Epithelial cell of proximal tubule (primary cell): ENCODE data around the gene UBAC1. TPM values are rescaled to one million over a fixed set of nuclear protein-coding genes. Genes with fewer than 3 reads are reported as not detected.

ENCODE experiments used
- DNase-seq: peaks from one replicate; pipeline ENCODE4 v3.0.0-alpha.2; 2011; ENCODE audit warnings: low read depth
- H3K4me3 ChIP-seq: 2 replicates; pipeline ENCODE4 v1.5.1; 2011; ENCODE audit warnings: low read depth, mild to moderate bottlenecking, low read length
- total RNA-seq: library from RNA; depleted of rRNA; stranded (reverse); fragments of >200 nt; gene quantifications from 2 replicates; pipeline ENCODE4 v1.2.3, GENCODE V29; 2015
- TF ChIP-seq, protein P1 (sequence below): conservative IDR thresholded peaks from 2 replicates; pipeline ENCODE4 v1.5.1; 2012; ENCODE audit warnings: low read depth, mild to moderate bottlenecking, low read length

Gene UBAC1
- total RNA-seq, 1 donor from 2014 or later, result 40.9 TPM

DNA sequence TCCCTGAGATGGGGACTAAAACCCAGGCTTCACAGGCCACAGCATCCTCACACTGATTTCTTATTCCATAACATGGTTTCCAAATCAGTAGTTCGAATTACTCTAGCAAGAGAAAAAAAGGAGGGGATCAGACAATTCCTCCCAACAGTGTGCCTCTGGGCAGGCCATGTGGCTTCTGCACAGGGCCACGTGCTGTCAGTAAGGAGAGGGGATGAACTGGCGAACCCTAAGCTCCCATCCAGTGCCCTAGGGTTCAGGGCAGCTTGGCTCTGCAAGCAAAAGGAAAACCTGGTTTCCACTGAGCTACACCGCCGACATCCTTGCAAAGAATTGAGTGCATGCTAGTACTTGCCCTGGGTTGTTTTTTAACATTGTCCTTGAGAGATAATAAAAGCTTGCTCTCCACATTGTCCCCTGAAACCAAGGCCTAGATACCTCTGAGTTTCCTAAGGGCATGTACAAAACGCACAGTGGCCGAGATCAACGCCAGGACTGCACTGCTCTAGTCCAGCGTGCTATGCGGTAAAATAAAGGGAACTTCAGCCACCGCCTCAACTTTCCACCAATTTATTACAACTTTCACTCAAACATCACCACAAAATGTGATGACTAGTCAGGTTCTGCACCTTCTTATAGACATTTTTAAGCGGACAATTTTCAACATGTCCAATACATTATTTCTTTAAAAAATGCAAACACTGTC, 58.4 kb downstream of the UBAC1 start:
- H3K4me3 ChIP-seq, result no peak overlapping the region
- DNase-seq, result no peak
- TF ChIP-seq, protein P1, sequence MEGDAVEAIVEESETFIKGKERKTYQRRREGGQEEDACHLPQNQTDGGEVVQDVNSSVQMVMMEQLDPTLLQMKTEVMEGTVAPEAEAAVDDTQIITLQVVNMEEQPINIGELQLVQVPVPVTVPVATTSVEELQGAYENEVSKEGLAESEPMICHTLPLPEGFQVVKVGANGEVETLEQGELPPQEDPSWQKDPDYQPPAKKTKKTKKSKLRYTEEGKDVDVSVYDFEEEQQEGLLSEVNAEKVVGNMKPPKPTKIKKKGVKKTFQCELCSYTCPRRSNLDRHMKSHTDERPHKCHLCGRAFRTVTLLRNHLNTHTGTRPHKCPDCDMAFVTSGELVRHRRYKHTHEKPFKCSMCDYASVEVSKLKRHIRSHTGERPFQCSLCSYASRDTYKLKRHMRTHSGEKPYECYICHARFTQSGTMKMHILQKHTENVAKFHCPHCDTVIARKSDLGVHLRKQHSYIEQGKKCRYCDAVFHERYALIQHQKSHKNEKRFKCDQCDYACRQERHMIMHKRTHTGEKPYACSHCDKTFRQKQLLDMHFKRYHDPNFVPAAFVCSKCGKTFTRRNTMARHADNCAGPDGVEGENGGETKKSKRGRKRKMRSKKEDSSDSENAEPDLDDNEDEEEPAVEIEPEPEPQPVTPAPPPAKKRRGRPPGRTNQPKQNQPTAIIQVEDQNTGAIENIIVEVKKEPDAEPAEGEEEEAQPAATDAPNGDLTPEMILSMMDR, result no peak

DNA sequence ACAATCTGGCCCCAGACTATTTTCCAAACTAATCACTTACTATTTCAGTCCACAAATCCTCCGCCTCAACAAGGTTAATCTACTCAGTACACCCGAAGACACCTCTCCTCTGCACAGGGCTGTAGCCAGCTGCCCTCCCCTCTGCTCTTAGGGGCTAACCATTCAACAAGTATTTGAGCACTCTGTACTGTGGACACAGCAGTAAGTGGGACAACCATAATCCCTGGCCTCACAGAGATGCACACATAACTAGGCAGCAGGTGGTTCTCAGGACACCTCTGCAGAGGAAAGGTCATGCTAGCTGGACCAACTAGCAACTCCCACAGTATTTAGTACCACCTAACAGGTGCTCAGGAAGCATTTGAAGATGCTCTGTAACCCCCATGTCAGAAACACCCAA, 59.3 kb downstream of the UBAC1 start:
- H3K4me3 ChIP-seq, result no peak overlapping the region
- TF ChIP-seq, protein P1, result no peak
- no peak for DNase-seq

DNA sequence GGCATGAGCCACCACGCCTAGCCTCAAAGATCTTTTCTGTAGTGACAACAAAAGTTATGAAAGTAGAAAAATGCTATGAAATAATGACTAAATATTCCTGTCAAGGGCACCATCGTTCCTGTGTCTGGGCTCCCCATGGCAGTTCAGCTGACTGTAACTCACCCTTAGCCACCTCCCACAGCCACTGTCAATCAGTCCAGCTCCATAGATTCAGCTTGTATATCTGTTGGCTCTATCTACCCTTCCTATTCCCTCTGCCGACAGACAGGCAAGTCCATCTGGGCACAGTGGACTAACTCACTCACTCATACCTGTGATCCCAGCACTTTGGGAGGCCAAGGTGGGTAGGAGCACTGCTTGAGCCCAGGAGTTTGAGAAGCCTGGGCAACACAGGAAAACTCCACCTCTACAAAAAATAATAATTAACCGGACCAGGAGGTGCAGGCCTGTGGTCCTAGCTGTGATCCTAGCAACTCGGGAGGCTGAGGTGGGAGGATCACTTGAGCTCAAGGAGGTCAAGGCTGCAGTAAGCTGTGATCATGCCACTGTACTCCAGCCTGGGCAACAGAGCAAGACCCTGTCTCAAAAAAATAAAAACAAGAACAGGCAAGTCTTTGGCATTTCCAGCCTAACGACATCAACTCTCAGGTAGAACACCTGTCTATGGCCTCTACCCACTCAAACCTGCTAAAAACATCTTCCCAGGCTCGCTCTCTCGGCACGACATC, 60.0 kb downstream of the UBAC1 start:
- no peak for DNase-seq
- TF ChIP-seq, protein P1, result no peak
- H3K4me3 ChIP-seq, result no peak overlapping the region

DNA sequence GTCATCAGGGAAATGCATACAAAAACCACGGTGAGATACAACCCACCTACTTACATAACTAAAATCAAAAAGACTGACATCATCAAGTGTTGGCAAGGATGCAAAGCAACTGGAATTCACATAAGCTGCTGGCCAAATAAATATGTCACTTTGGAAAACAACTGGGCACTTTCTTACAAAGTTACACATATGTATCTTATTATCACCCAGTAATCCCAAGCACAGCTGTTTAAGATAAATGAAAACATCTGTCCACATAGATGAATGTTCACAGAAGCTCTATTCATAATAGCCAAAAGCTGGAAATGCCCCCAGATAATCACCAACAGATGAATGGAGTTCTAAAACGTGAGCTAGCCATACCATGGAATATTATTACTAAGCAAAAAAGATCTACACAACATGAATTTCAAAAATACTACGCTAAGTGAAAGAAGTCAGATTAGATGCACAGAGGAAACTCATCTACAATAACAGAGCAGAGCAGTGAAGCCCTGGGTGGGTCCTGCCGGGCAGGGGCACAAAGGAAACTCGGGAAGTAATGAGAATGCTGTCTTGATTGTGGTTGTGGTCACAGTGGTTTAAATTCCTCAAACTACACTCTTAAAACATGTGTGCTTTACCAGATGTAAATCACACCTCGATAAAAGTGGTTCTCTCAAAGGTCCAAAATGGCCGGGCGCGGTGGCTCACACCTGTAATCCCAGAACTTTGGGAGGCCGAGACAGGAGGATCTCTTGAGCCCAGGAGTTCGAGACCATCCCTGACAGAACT, 62.4 kb downstream of the UBAC1 start:
- TF ChIP-seq, protein P1, result no peak
- DNase-seq, result no peak

DNA sequence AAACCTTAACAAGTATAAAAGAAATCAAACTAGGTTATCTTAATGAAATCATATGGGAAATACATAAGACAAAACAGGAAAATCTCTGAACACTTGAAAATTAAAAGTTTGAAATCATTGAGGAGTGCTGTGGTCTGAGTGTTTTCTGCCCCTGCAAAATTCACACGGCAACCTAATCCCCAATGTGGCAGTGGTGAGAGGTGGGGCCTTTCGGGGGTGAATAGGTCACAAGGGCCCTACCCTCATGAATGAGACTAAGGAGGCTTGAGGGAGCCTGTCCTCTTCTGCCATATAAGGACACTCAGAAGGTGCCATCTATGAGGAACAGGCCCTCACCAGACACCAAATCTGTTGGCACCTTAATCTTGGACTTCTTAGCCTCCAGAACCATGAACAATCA, 64.5 kb downstream of the UBAC1 start:
- no peak for DNase-seq
- H3K4me3 ChIP-seq, result no peak overlapping the region
- TF ChIP-seq, protein P1, result no peak

More for the DNA sequence above, 62.4 kb downstream of the UBAC1 start:
- no peak overlapping the region for H3K4me3 ChIP-seq

DNA sequence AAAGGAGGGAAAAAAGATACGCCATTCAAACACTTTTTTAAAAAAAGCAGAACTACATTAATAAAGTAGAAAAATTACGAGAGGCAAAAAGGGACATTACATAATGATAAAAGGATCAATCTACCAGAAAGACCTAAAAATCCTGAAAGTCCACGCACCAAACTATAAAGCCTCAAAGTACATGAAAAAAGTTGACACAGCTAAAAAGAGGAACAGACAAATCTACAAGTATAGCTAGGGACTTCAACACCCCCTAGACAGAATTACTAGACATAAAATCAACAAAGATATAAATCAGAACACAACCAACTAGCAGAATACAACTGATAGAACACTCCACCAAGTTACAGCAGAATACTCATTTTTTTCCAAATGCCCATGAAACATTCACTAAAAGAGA, 65.0 kb downstream of the UBAC1 start:
- no peak overlapping the region for H3K4me3 ChIP-seq
- DNase-seq, result no peak
- TF ChIP-seq, protein P1, result no peak
